ENCODE measurements around the gene SKP1.

The SKP1 gene

GRCh38 chr5:134135091-134135655 is 41.6 kb downstream of the SKP1 start:
- no peak for DNase-seq (ENCODE audit: low spot score)
- no peak for TF ChIP-seq CTCF (IDR thresholded peaks at IDR 0.05; ENCODE audit: extremely low read depth, missing control alignments)

GRCh38 chr5:134133995-134134541 is 42.7 kb downstream of the SKP1 start:
- no peak for TF ChIP-seq CTCF (IDR thresholded peaks at IDR 0.05; ENCODE audit: extremely low read depth, missing control alignments)
- no peak for DNase-seq (ENCODE audit: low spot score)

GRCh38 chr5:134133188-134133994 is 43.4 kb downstream of the SKP1 start:
- DNase-seq (ENCODE audit: low spot score): no peak
- TF ChIP-seq CTCF (IDR thresholded peaks at IDR 0.05; ENCODE audit: extremely low read depth, missing control alignments): no peak

- DNase-seq (ENCODE audit: low spot score): peak; percentile 70
- TF ChIP-seq CTCF (IDR thresholded peaks at IDR 0.05; ENCODE audit: extremely low read depth, missing control alignments): peak; percentile 46
Measured at GRCh38 chr5:134132372-134133187, 44.2 kb downstream of the SKP1 start.

- DNase-seq (ENCODE audit: low spot score): no peak
- no peak for TF ChIP-seq CTCF (IDR thresholded peaks at IDR 0.05; ENCODE audit: extremely low read depth, missing control alignments)
Measured at GRCh38 chr5:134131578-134132350, 45.0 kb downstream of the SKP1 start.

- TF ChIP-seq CTCF (IDR thresholded peaks at IDR 0.05; ENCODE audit: extremely low read depth, missing control alignments): no peak
- DNase-seq (ENCODE audit: low spot score): no peak
Measured at GRCh38 chr5:134131165-134131564, 45.6 kb downstream of the SKP1 start.

All from GM20000 (cell line).